ENCODE measurements around the gene KRT6C.

Gene KRT6C

GRCh38 chr12:52473768-52474167 is at the start of gene KRT6C:
KRT6C (minus strand) TSS chr12:52473805; CDS start chr12:52473737, 68 bp downstream.
- no peaks in the 10 kb centered on the region for H3K36me3 Mint-ChIP-seq
- H3K27ac Mint-ChIP-seq, result no peak within 1 kb of the TSS

GRCh38 chr12:52522346-52523011 is 48.9 kb upstream of the KRT6C start:
- H3K27ac Mint-ChIP-seq, result no peak overlapping the region
- no peaks in the 10 kb centered on the region for H3K27me3 Mint-ChIP-seq
- H3K4me3 Mint-ChIP-seq, result no peak overlapping the region
- no peaks in the 10 kb centered on the region for H3K36me3 Mint-ChIP-seq
- no peaks in the 10 kb centered on the region for H3K9me3 Mint-ChIP-seq (ENCODE audit: low read depth)
- no peaks in the 10 kb centered on the region for H3K4me1 Mint-ChIP-seq (ENCODE audit: low read depth)

More at GRCh38 chr12:52473768-52474167, at the start of gene KRT6C:
- Mint-ChIP-seq H3K4me3 (no peak within 1 kb of the TSS), H3K27me3 (peaks cover 4% of the 10 kb centered on the region), H3K4me1 (ENCODE audit: low read depth) (no peaks in the 10 kb centered on the region), H3K9me3 (ENCODE audit: low read depth) (no peaks in the 10 kb centered on the region)

- H3K27ac Mint-ChIP-seq, result no peak overlapping the region
- no peaks in the 10 kb centered on the region for H3K27me3 Mint-ChIP-seq
- no peaks in the 10 kb centered on the region for H3K36me3 Mint-ChIP-seq
- H3K9me3 Mint-ChIP-seq (ENCODE audit: low read depth), result no peaks in the 10 kb centered on the region
- H3K4me1 Mint-ChIP-seq (ENCODE audit: low read depth), result no peaks in the 10 kb centered on the region
- H3K4me3 Mint-ChIP-seq, result no peak overlapping the region
Measured at GRCh38 chr12:52521568-52522266, 48.1 kb upstream of the KRT6C start.

- Mint-ChIP-seq H3K9me3 (ENCODE audit: low read depth) (no peaks in the 10 kb centered on the region), H3K27me3 (no peaks in the 10 kb centered on the region), H3K27ac (no peak overlapping the region), H3K4me1 (ENCODE audit: low read depth) (no peaks in the 10 kb centered on the region), H3K4me3 (no peak overlapping the region), H3K36me3 (no peaks in the 10 kb centered on the region)
Measured at GRCh38 chr12:52521175-52521567, 47.6 kb upstream of the KRT6C start.

- no peak within 1 kb of the TSS for H3K4me3 Mint-ChIP-seq
- H3K27ac Mint-ChIP-seq, result no peak within 1 kb of the TSS
- no peaks in the 10 kb centered on the region for H3K36me3 Mint-ChIP-seq
- H3K9me3 Mint-ChIP-seq (ENCODE audit: low read depth), result no peaks in the 10 kb centered on the region
- H3K27me3 Mint-ChIP-seq, result no peaks in the 10 kb centered on the region
- H3K4me1 Mint-ChIP-seq (ENCODE audit: low read depth), result no peaks in the 10 kb centered on the region
Measured at GRCh38 chr12:52519826-52520662, 46.4 kb upstream of the KRT6C start, which contains the start of gene KRT5. KRT5 (minus strand) TSS chr12:52520394; CDS start chr12:52520296, 98 bp downstream.

GRCh38 chr12:52519387-52519703 is 45.7 kb upstream of the KRT6C start:
- Mint-ChIP-seq H3K4me1 (ENCODE audit: low read depth) (no peaks in the 10 kb centered on the region), H3K27ac (no peak overlapping the region), H3K9me3 (ENCODE audit: low read depth) (no peaks in the 10 kb centered on the region), H3K36me3 (no peaks in the 10 kb centered on the region), H3K4me3 (no peak overlapping the region), H3K27me3 (peaks cover under 1% of the 10 kb centered on the region)

GRCh38 chr12:52518574-52519386 is 45.2 kb upstream of the KRT6C start:
- Mint-ChIP-seq H3K4me1 (ENCODE audit: low read depth) (no peaks in the 10 kb centered on the region), H3K27ac (no peak overlapping the region), H3K4me3 (no peak overlapping the region), H3K27me3 (peaks cover 4% of the 10 kb centered on the region), H3K9me3 (ENCODE audit: low read depth) (no peaks in the 10 kb centered on the region), H3K36me3 (no peaks in the 10 kb centered on the region)

GRCh38 chr12:52517888-52518287 is 44.3 kb upstream of the KRT6C start:
- H3K27me3 Mint-ChIP-seq, result peaks cover 4% of the 10 kb centered on the region
- H3K4me1 Mint-ChIP-seq (ENCODE audit: low read depth), result no peaks in the 10 kb centered on the region
- no peak overlapping the region for H3K4me3 Mint-ChIP-seq
- H3K36me3 Mint-ChIP-seq, result no peaks in the 10 kb centered on the region
- no peaks in the 10 kb centered on the region for H3K9me3 Mint-ChIP-seq (ENCODE audit: low read depth)
- H3K27ac Mint-ChIP-seq, result no peak overlapping the region

- H3K4me1 Mint-ChIP-seq (ENCODE audit: low read depth), result no peaks in the 10 kb centered on the region
- no peaks in the 10 kb centered on the region for H3K36me3 Mint-ChIP-seq
- H3K27ac Mint-ChIP-seq, result no peak overlapping the region
- H3K9me3 Mint-ChIP-seq (ENCODE audit: low read depth), result no peaks in the 10 kb centered on the region
- peaks cover 4% of the 10 kb centered on the region for H3K27me3 Mint-ChIP-seq
- no peak overlapping the region for H3K4me3 Mint-ChIP-seq
Measured at GRCh38 chr12:52517005-52517835, 43.6 kb upstream of the KRT6C start.

- peaks cover 4% of the 10 kb centered on the region for H3K27me3 Mint-ChIP-seq
- no peaks in the 10 kb centered on the region for H3K4me1 Mint-ChIP-seq (ENCODE audit: low read depth)
- no peak overlapping the region for H3K27ac Mint-ChIP-seq
- no peaks in the 10 kb centered on the region for H3K36me3 Mint-ChIP-seq
- no peak overlapping the region for H3K4me3 Mint-ChIP-seq
- no peaks in the 10 kb centered on the region for H3K9me3 Mint-ChIP-seq (ENCODE audit: low read depth)
Measured at GRCh38 chr12:52515927-52516831, 42.6 kb upstream of the KRT6C start.

GRCh38 chr12:52515319-52515646 is 41.7 kb upstream of the KRT6C start:
- no peak overlapping the region for H3K27ac Mint-ChIP-seq

GRCh38 chr12:52514471-52515318 is 41.1 kb upstream of the KRT6C start:
- no peak overlapping the region for H3K4me3 Mint-ChIP-seq
- no peak overlapping the region for H3K27ac Mint-ChIP-seq
- H3K9me3 Mint-ChIP-seq (ENCODE audit: low read depth), result no peaks in the 10 kb centered on the region
- no peaks in the 10 kb centered on the region for H3K4me1 Mint-ChIP-seq (ENCODE audit: low read depth)
- peaks cover 2% of the 10 kb centered on the region for H3K36me3 Mint-ChIP-seq
- peaks cover 10% of the 10 kb centered on the region for H3K27me3 Mint-ChIP-seq

More at GRCh38 chr12:52515319-52515646, 41.7 kb upstream of the KRT6C start:
- Mint-ChIP-seq H3K9me3 (ENCODE audit: low read depth) (no peaks in the 10 kb centered on the region), H3K4me1 (ENCODE audit: low read depth) (no peaks in the 10 kb centered on the region), H3K36me3 (peaks cover under 1% of the 10 kb centered on the region), H3K4me3 (no peak overlapping the region), H3K27me3 (peaks cover 5% of the 10 kb centered on the region)
